HG02885 (cell line): ENCODE measurements around the gene TKFC.

Experiments used
- ATAC-seq: cut with Tn5 transposase; IDR thresholded peaks from one replicate; pipeline ENCODE4 v1.9.1; 2021; ENCODE audit warnings: mild to moderate bottlenecking; ENCODE audit not compliant: unreplicated experiment, poor library complexity

Gene TKFC

GRCh38 chr11:61315260-61315659 lies 17.8 kb upstream of the TKFC start:
- no peak for ATAC-seq

GRCh38 chr11:61325649-61326414 lies 7.2 kb upstream of the TKFC start:
- ATAC-seq, result no peak

- ATAC-seq, result no peak
Observed at GRCh38 chr11:61327669-61328071, 5.4 kb upstream of the TKFC start.

GRCh38 chr11:61328351-61328750 lies 4.7 kb upstream of the TKFC start:
- no peak for ATAC-seq

- no peak for ATAC-seq
Observed at GRCh38 chr11:61329871-61330270, 3.2 kb upstream of the TKFC start.

- no peak for ATAC-seq
Observed at GRCh38 chr11:61331651-61332050, 1.4 kb upstream of the TKFC start.

DNA sequence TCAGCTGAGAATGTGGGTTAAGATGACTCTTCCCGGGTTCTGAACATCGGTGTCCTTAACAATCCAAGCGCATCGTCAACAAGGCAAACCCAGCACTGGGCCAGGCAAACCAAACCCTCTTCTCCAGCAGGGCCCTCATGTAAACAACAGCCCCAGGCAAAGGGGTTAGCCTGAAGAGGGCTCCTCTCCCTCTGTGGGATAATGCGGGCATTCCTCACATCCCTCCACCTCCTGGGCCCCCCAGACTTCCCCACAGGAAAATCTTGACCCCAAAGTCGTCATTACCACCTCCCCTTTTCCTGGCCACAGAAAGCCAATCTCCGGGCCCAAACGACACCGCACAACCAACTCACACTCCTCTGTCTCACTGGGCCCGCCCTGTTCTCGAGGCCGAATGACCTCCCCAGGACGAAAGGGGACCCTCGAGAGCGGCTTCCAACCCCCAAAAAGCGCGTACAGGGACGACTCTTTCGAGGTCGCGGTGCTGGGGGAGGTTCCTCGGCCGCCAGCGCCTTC lies 689 bp upstream of the TKFC start:
- ATAC-seq, result no peak

DNA sequence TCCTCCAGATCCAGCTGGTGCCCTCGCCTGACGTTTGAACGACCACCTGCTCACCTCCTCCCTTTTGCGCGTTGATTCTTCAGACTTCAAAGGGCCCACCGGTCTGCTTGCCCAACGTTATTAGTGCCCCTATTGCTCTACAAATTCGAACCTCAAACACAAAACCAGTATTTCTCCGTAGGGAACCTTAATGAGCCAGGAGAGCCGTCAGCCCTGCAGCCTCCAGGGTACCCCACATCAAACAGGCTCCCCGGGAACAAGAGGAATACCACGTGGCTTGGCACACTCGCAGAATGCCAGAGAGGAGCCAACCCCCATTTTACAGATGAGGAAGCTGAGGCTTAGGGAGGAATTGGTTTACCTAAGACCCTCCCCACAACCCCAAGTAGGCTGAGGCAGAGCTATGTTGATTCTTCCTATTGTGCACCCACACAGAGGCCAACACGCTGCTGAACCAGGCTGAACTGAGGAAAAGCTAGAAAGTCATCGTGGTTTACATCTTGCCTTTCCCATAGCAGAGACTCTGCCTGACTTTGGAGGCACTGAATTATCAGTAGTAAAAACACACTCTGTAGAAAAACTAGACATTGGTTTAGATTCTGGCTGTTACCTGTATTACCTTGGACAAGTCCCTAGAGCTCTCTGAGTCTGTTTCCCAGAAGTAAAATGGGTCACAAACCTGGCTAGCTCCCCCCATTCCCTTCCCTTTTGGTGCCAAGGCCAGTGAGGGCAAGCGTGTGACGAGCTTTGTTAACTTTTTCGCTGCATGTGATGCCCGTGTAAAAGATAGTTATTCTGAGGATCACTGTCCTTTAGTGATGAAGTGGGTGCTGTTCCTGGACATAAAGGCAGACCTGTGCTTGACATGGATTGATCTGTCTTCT lies 764 bp downstream of the TKFC start:
- no peak for ATAC-seq

GRCh38 chr11:61334434-61335354 lies 1.7 kb downstream of the TKFC start:
- ATAC-seq, result no peak

GRCh38 chr11:61335355-61335710 lies 2.3 kb downstream of the TKFC start:
- no peak for ATAC-seq

- peak; percentile 60 for ATAC-seq
Observed at GRCh38 chr11:61336171-61336935, 3.3 kb downstream of the TKFC start.

- no peak for ATAC-seq
Observed at GRCh38 chr11:61337706-61338470, 4.9 kb downstream of the TKFC start.

GRCh38 chr11:61338783-61339489 lies 5.9 kb downstream of the TKFC start:
- no peak for ATAC-seq

GRCh38 chr11:61339490-61339878 lies 6.5 kb downstream of the TKFC start:
- no peak for ATAC-seq

DNA sequence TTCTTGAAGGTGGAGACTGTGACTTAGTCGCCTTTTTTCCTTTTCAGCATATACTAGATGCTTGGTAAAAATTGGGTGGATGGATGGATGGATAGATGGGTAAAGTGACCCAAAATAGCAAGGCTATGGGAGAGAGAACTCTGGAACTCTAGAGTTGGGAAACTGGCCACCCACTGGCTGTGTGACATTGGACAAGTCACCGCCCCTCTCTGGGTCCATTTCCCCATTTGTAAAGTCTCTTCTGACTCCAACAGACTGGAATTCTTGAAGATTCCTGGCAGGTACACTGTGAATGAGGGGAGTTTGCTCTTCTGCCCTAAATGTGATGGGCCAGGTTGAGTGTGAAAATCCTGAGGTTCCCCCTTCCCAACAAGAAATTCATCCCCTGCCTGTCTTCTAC lies 8.0 kb downstream of the TKFC start:
- no peak for ATAC-seq

DNA sequence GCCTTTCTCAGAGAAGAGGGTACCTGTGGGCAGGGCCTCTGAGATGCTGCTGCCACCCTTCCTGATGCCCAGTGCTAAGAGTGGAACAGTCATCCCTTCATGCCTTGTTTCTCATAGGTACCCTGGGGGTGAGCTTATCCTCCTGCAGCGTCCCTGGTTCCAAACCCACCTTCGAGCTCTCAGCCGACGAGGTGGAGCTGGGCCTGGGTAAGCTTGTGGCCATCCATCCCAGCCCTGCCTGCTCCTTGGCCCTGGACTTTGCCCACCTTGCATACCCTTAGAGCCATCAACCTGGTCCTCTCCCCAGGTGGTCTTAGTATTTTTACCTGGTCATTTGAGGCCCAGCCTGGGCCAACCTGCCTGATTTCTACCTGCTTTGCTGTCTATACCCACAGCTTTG lies 8.7 kb downstream of the TKFC start:
- no peak for ATAC-seq

- no peak for ATAC-seq
Observed at GRCh38 chr11:61342207-61342803, 9.3 kb downstream of the TKFC start.
